K562 (cell line): Measurements from ENCODE around the gene ASIC3. TPM values are rescaled to one million over a fixed set of nuclear protein-coding genes. Genes with fewer than 3 reads are reported as not detected.

Experiments used
- BRD9 ChIP-seq: fragments of 450-650 bp; IDR thresholded peaks from 2 replicates; pipeline ENCODE4 v1.6.1; 2018; ENCODE audit warnings: low read depth; ENCODE audit not compliant: partially characterized antibody
- DACH1 ChIP-seq: fragments of 450-650 bp; IDR thresholded peaks from 2 replicates; pipeline ENCODE4 v1.6.1; 2018; ENCODE audit not compliant: partially characterized antibody
- EZH2 ChIP-seq: IDR thresholded peaks from 2 replicates; pipeline ENCODE4 v1.6.1; 2012; ENCODE audit warnings: low read depth, mild to moderate bottlenecking, inconsistent platforms, low read length, borderline replicate concordance
- HDAC3 ChIP-seq: fragments of 450-650 bp; IDR thresholded peaks from 2 replicates; pipeline ENCODE4 v1.6.1; 2018; ENCODE audit warnings: borderline replicate concordance, mild to moderate bottlenecking, moderate library complexity; ENCODE audit not compliant: partially characterized antibody
- HSF4 ChIP-seq: fragments of 250-450 bp; sonication (Bioruptor Pico); IDR thresholded peaks from 2 replicates; pipeline ENCODE4 v2.1.2; 2022; ENCODE audit warnings: mild to moderate bottlenecking, moderate library complexity, borderline replicate concordance
- KDM5B ChIP-seq: fragments of 200-600 bp; sonication (generic); IDR thresholded peaks from 2 replicates; pipeline ENCODE4 v1.6.1; 2012; ENCODE audit warnings: low read depth, mild to moderate bottlenecking, moderate library complexity, low read length, control low read depth, inconsistent platforms; ENCODE audit not compliant: insufficient replicate concordance
- NFE2L1 ChIP-seq: fragments of 450-650 bp; IDR thresholded peaks from 2 replicates; pipeline ENCODE4 v1.6.1; 2016; ENCODE audit warnings: missing genetic modification characterization, low read depth, mild to moderate bottlenecking, missing compliant biosample characterization, moderate library complexity, borderline replicate concordance
- NONO ChIP-seq, 2 experiments: fragments of 200-400 bp in 1 of 2; fragments of 450-650 bp in 1 of 2; formaldehyde crosslinking in 1 of 2; IDR thresholded peaks; 2 replicates each; pipeline ENCODE4 v1.6.1; 2017; ENCODE audit warnings: low read depth in 2 of 2, mild to moderate bottlenecking in 2 of 2, moderate library complexity in 2 of 2, low read length in 1 of 2
- POLR2G ChIP-seq: fragments of 200-400 bp; formaldehyde crosslinking; IDR thresholded peaks from 2 replicates; pipeline ENCODE4 v1.6.1; 2017; ENCODE audit warnings: low read depth, mild to moderate bottlenecking, antibody characterized with exemption, low read length, moderate library complexity
- SMAD4 ChIP-seq: fragments of 250-450 bp; sonication (Bioruptor Pico); conservative IDR thresholded peaks from 2 replicates; pipeline ENCODE4 v1.8.0; 2021; ENCODE audit warnings: inconsistent platforms, mild to moderate bottlenecking, moderate library complexity
- TEAD4 ChIP-seq, 2 experiments: sonication (generic) in 1 of 2; formaldehyde crosslinking in 1 of 2; IDR thresholded peaks; 2 replicates each; pipeline versions ENCODE4 v1.6.1 to v1.8.0; 2012 to 2022; ENCODE audit warnings: borderline replicate concordance in 1 of 2, inconsistent platforms in 1 of 2, low read length in 1 of 2, mild to moderate bottlenecking in 1 of 2, missing genetic modification reagents in 1 of 2
- TGIF2 ChIP-seq: sonication (generic); formaldehyde crosslinking; IDR thresholded peaks from 2 replicates; pipeline ENCODE4 v1.8.1; 2022; ENCODE audit warnings: mild to moderate bottlenecking, missing genetic modification reagents, moderate library complexity
- ZBED1 ChIP-seq: IDR thresholded peaks from 2 replicates; pipeline ENCODE4 v1.6.1; 2014
- ZMIZ1 ChIP-seq, 2 experiments: fragments of 150-350 bp in 1 of 2; IDR thresholded peaks; 2 replicates each; pipeline ENCODE4 v1.6.1; 2012 to 2016; ENCODE audit warnings: low read depth in 2 of 2, low read length in 2 of 2, mild to moderate bottlenecking in 1 of 2, moderate library complexity in 1 of 2
- ZNF583 ChIP-seq: fragments of 250-450 bp; sonication (Bioruptor Pico); IDR thresholded peaks from 2 replicates; pipeline ENCODE4 v1.4.0; 2020
- ZNF589 ChIP-seq: fragments of 200-800 bp; sonication (Bioruptor generic); IDR thresholded peaks from 2 replicates; pipeline ENCODE4 v1.6.1; 2016; ENCODE audit warnings: low read depth, missing genetic modification characterization, missing compliant biosample characterization
- ZSCAN29 ChIP-seq: fragments of 450-650 bp; IDR thresholded peaks from 2 replicates; pipeline ENCODE4 v1.6.1; 2017
- polyA plus RNA-seq, 8 experiments: library from polyadenylated mRNA; depleted of rRNA in 4 of 8; stranded (reverse) in 5 of 8; unstranded in 3 of 8; fragments of >200 nt; fragmentation: Nextera tagmentation in 2 of 8; fragmentation: Illumina TruSeq in 1 of 8; extraction: Ambion mirVana in 2 of 8; extraction: Trizol in 1 of 8; gene quantifications; 2 replicates each; pipeline versions ENCODE4 v1.2.1 to v1.2.3, GENCODE V29; 2011 to 2014; ENCODE audit warnings: inconsistent platforms in 1 of 8, missing spikeins in 1 of 8
- total RNA-seq, 7 experiments: library from RNA; depleted of rRNA in 6 of 7; stranded (reverse); fragments of >200 nt in 6 of 7; fragmentation: Illumina TruSeq in 2 of 7; extraction: Trizol in 2 of 7; gene quantifications; 2 replicates each; pipeline versions ENCODE4 v1.2.1 to v1.2.3, GENCODE V29; 2011 to 2021; ENCODE audit warnings: low replicate concordance in 1 of 7
- TF ChIP-seq, protein P1 (sequence below): fragments of 450-650 bp; IDR thresholded peaks from 2 replicates; pipeline ENCODE4 v1.7.1; 2018; ENCODE audit warnings: mild to moderate bottlenecking, low read depth; ENCODE audit not compliant: partially characterized antibody
- TF ChIP-seq, protein P2 (sequence below): fragments of 250-450 bp; sonication (Bioruptor Pico); IDR thresholded peaks from 2 replicates; pipeline ENCODE4 v1.5.0; 2021

Gene ASIC3
- total and polyA plus RNA-seq, 9 of the 15 experiments (the other 6 are each of a cell fraction or from before 2014, with no cell fraction given): 0.11 to 5.0 (median 0.87) TPM

DNA sequence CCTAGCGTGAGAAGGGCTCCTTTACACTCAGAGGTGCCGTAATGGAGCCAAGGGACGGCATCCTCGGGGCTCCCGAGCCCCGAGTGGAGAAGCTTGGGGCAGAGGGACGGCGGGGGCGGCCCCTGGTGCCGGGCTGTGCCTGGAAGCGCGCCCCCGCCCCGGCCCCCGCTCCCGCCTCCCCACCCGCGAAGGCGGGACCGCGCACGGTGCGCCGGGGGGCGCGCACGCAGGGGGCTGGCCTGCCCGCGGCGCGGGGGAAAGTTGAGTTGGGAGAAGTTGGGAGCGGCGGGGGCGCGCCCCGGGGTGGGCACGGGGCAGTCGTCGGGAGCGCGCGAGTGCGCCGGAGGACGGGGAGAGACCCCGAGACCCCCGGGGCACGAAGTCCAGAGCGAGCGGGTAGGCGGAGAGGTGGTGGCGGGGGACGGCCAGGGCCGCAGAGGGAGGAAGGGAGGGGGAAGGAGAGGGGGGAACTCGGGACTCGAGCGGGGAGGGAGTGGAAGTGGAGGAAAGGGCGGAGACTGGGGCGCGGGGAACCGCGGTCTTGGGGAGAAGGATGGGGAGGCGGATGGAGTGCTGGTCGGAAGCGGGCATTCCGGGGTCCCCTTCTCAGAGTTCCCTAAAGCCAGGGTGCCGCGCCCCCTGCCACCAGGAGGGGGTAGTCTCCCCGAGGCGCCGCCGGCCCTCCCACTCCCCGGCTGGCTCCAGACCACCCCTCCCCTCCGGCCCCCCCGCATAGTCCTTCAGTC, 11.2 kb downstream of the ASIC3 start, which contains the start of gene SLC4A2 (continued):
- TF ChIP-seq ZMIZ1 (IDR thresholded peaks at IDR 0.05; ENCODE audit: low read depth in 2 of 2, low read length in 2 of 2) (0 out of 4 replicates have a peak, but pooled peaks of 1 of the 2 experiments have one; percentile 45), TEAD4 (IDR thresholded peaks at IDR 0.05; ENCODE audit: low read length) (peak; percentile 22; the same call in 1 of the 2 replicates), TEAD4 (CRISPR knock-in tag; IDR thresholded peaks at IDR 0.05; ENCODE audit: borderline replicate concordance) (no peak), ZBED1 (no peak; the same call in 1 of the 2 replicates), ZSCAN29 (no peak), BRD9 (no peak), ZNF589 (peak; percentile 98), SMAD4 (CRISPR knock-in tag) (peak; percentile 75; the same call in 1 of the 2 replicates), NONO (IDR thresholded peaks at IDR 0.05; ENCODE audit: low read depth in 2 of 2, low read length in 1 of 2) (no peak), HDAC3 (no peak), NFE2L1 (no peak), POLR2G (peak; percentile 71), TGIF2 (CRISPR knock-in tag) (no peak), KDM5B (no peak), ZNF583 (CRISPR knock-in tag) (0 out of 2 replicates have a peak, but pooled peaks have one; percentile 9), DACH1 (no peak), HSF4 (no peak; the same call in 1 of the 2 replicates), EZH2 (no peak)
- TF ChIP-seq, protein P1, sequence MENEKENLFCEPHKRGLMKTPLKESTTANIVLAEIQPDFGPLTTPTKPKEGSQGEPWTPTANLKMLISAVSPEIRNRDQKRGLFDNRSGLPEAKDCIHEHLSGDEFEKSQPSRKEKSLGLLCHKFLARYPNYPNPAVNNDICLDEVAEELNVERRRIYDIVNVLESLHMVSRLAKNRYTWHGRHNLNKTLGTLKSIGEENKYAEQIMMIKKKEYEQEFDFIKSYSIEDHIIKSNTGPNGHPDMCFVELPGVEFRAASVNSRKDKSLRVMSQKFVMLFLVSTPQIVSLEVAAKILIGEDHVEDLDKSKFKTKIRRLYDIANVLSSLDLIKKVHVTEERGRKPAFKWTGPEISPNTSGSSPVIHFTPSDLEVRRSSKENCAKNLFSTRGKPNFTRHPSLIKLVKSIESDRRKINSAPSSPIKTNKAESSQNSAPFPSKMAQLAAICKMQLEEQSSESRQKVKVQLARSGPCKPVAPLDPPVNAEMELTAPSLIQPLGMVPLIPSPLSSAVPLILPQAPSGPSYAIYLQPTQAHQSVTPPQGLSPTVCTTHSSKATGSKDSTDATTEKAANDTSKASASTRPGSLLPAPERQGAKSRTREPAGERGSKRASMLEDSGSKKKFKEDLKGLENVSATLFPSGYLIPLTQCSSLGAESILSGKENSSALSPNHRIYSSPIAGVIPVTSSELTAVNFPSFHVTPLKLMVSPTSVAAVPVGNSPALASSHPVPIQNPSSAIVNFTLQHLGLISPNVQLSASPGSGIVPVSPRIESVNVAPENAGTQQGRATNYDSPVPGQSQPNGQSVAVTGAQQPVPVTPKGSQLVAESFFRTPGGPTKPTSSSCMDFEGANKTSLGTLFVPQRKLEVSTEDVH: no peak
- TF ChIP-seq, protein P2, sequence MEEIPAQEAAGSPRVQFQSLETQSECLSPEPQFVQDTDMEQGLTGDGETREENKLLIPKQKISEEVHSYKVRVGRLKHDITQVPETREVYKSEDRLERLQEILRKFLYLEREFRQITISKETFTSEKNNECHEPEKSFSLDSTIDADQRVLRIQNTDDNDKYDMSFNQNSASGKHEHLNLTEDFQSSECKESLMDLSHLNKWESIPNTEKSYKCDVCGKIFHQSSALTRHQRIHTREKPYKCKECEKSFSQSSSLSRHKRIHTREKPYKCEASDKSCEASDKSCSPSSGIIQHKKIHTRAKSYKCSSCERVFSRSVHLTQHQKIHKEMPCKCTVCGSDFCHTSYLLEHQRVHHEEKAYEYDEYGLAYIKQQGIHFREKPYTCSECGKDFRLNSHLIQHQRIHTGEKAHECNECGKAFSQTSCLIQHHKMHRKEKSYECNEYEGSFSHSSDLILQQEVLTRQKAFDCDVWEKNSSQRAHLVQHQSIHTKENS (CRISPR knock-in tag): no peak
